ENCODE results near the gene CAPN6. TPM values are rescaled to one million over a fixed set of nuclear protein-coding genes. Genes with fewer than 3 reads are reported as not detected.

CAPN6 gene
- total RNA-seq, 1 experiment from 2014 or later, result 0.09 TPM

DNA sequence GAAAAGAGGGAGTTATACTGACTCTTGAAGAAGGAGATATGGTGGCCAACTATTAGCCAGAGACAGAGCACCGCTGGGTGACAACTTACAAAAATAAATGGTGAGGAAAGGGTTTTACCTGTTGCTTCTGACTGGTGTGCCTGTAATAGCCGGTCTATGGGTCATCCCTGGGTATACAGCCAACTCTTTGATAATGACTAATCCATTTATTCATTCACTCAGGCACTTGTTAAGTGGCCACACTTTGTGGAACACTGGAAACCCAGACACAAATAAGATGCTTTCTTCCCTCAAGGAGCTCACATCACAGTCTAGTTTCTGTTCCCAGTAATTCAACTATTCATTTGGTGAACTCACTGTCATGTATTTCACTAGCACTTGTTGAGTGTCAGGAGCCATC lies 13.2 kb upstream of the CAPN6 start:
- no peaks in the 10 kb centered on the region for H3K9me3 Mint-ChIP-seq (ENCODE audit: low read depth, unreplicated experiment)
- intact Hi-C loops (cut with micrococcal nuclease; ENCODE audit: unreplicated experiment), result no loop called here
- CTCF ChIA-PET, result no interaction called here

DNA sequence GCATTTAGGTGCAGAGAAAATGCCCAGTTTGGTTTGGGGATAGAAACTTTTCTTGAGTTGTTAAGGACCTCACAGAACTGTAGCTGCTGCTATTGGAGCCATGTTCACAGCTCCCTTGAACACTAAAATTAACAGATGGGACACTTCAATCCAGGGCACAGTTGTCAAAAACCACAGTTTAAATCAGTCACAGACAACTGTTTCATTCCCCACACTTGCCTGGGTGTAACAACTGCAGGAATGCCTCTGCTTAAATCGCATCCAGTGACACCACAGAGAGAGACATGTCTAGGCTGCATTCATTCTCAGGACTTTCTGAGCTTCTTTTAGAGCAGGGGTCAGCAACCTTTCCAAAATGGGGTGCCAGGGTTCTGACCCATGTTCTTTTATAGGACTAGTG lies 12.7 kb upstream of the CAPN6 start:
- no peaks in the 10 kb centered on the region for H3K4me1 Mint-ChIP-seq (ENCODE audit: low read depth, unreplicated experiment)
- no peak overlapping the region for H3K4me3 Mint-ChIP-seq (ENCODE audit: low read depth, unreplicated experiment)
- no peaks in the 10 kb centered on the region for H3K27me3 Mint-ChIP-seq (ENCODE audit: unreplicated experiment)
- intact Hi-C loops (cut with micrococcal nuclease; ENCODE audit: unreplicated experiment), result no loop called here
- TF ChIP-seq, protein P1, sequence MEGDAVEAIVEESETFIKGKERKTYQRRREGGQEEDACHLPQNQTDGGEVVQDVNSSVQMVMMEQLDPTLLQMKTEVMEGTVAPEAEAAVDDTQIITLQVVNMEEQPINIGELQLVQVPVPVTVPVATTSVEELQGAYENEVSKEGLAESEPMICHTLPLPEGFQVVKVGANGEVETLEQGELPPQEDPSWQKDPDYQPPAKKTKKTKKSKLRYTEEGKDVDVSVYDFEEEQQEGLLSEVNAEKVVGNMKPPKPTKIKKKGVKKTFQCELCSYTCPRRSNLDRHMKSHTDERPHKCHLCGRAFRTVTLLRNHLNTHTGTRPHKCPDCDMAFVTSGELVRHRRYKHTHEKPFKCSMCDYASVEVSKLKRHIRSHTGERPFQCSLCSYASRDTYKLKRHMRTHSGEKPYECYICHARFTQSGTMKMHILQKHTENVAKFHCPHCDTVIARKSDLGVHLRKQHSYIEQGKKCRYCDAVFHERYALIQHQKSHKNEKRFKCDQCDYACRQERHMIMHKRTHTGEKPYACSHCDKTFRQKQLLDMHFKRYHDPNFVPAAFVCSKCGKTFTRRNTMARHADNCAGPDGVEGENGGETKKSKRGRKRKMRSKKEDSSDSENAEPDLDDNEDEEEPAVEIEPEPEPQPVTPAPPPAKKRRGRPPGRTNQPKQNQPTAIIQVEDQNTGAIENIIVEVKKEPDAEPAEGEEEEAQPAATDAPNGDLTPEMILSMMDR (IDR thresholded peaks at IDR 0.05; ENCODE audit: unreplicated experiment), result no peak
- DNase-seq, result no peak
- no peaks in the 10 kb centered on the region for H3K9me3 Mint-ChIP-seq (ENCODE audit: low read depth, unreplicated experiment)
- no peaks in the 10 kb centered on the region for H3K36me3 Mint-ChIP-seq (ENCODE audit: insufficient read depth, unreplicated experiment)
- BruUV-seq (replicated peaks), result no TSS peak
- CTCF ChIA-PET, result no interaction called here
- no peak overlapping the region for H3K27ac Mint-ChIP-seq (ENCODE audit: unreplicated experiment)

More for the DNA sequence above, 13.2 kb upstream of the CAPN6 start:
- Mint-ChIP-seq H3K27me3 (ENCODE audit: unreplicated experiment) (no peaks in the 10 kb centered on the region), H3K4me1 (ENCODE audit: low read depth, unreplicated experiment) (no peaks in the 10 kb centered on the region), H3K36me3 (ENCODE audit: insufficient read depth, unreplicated experiment) (no peaks in the 10 kb centered on the region), H3K27ac (ENCODE audit: unreplicated experiment) (no peak overlapping the region), H3K4me3 (ENCODE audit: low read depth, unreplicated experiment) (no peak overlapping the region)
- TF ChIP-seq, protein P1 (IDR thresholded peaks at IDR 0.05; ENCODE audit: unreplicated experiment), result no peak
- no peak for DNase-seq
- BruUV-seq (replicated peaks), result no TSS peak

DNA sequence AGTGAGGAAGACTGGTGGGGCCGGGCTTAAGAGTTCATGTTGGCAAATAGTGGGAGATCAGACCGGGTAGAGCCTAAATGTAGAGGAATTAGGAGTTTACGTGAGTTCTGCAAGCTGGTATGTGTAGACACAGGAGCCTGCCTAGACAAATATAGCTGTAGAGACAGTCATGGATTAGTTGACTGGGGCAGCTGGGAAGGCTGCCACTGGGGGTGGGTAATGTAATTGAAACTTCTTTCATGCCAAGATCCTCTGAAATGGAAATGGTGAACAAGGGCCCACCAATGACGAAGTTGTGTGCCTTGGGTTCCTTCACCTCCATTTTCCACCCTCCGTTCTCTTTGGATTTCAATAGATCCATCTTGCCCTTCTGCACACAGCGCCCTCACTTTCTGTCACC lies 11.9 kb upstream of the CAPN6 start:
- TF ChIP-seq, protein P1 (IDR thresholded peaks at IDR 0.05; ENCODE audit: unreplicated experiment), result no peak
- H3K36me3 Mint-ChIP-seq (ENCODE audit: insufficient read depth, unreplicated experiment), result no peaks in the 10 kb centered on the region
- H3K4me3 Mint-ChIP-seq (ENCODE audit: low read depth, unreplicated experiment), result no peak overlapping the region
- BruUV-seq (replicated peaks), result no TSS peak
- no peak for DNase-seq
- intact Hi-C loops (cut with micrococcal nuclease; ENCODE audit: unreplicated experiment), result no loop called here
- CTCF ChIA-PET, result no interaction called here
- no peaks in the 10 kb centered on the region for H3K9me3 Mint-ChIP-seq (ENCODE audit: low read depth, unreplicated experiment)
- H3K27me3 Mint-ChIP-seq (ENCODE audit: unreplicated experiment), result no peaks in the 10 kb centered on the region
- no peak overlapping the region for H3K27ac Mint-ChIP-seq (ENCODE audit: unreplicated experiment)
- no peaks in the 10 kb centered on the region for H3K4me1 Mint-ChIP-seq (ENCODE audit: low read depth, unreplicated experiment)

DNA sequence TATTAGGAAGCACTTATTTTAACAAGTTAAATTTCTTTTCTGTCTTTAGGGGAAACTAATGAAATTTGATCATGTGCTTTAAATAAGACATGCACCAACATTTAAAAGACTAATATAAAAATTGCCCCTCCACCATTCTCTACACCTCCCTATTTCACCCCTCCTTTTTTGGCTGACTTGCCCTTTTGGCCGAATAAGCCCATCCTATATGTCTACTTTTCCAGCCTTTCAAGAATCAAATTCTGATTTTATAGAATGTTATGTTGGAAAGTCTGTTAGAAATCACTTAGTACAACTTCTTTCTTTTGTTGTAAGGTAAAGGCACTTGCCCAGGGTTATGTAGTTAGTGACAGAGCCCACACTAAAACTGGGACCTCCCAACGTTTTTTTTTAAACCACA lies 1.8 kb downstream of the CAPN6 start:
- DNase-seq, result no peak
- CTCF ChIA-PET, result no interaction called here
- Mint-ChIP-seq H3K4me1 (ENCODE audit: low read depth, unreplicated experiment) (no peaks in the 10 kb centered on the region), H3K27me3 (ENCODE audit: unreplicated experiment) (peaks cover 11% of the 10 kb centered on the region), H3K4me3 (ENCODE audit: low read depth, unreplicated experiment) (no peak overlapping the region), H3K9me3 (ENCODE audit: low read depth, unreplicated experiment) (no peaks in the 10 kb centered on the region), H3K27ac (ENCODE audit: unreplicated experiment) (no peak overlapping the region), H3K36me3 (ENCODE audit: insufficient read depth, unreplicated experiment) (no peaks in the 10 kb centered on the region)
- intact Hi-C loops (cut with micrococcal nuclease; ENCODE audit: unreplicated experiment), result loop anchor here (5.0 kb wide), 1 partner anchor 179 kb away; no protein-coding TSS in a partner anchor
- no TSS peak for BruUV-seq (replicated peaks)
- TF ChIP-seq, protein P1 (IDR thresholded peaks at IDR 0.05; ENCODE audit: unreplicated experiment), result no peak
